Measurements from ENCODE around the gene DNAI7.

DNAI7 gene

DNA sequence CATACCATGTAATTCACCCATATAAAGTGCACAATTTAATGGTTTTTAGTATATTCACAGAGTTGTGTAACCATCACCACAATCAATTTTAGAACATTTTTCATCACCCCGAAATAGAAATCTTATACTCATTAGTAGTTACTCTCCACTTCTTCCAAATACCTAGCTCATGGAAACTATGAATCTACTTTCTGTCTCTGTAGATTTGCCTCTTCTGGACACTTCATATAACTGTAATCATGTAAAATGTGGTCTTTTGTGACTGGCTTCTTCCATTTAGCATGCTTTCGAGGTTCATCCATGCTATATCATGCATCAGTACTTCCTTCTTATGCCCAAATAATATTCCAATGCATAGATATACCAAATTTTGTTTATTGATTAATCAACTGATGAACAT, 10.8 kb downstream of the DNAI7 start:
- DNase-seq (ENCODE audit: low spot score): no peak

DNA sequence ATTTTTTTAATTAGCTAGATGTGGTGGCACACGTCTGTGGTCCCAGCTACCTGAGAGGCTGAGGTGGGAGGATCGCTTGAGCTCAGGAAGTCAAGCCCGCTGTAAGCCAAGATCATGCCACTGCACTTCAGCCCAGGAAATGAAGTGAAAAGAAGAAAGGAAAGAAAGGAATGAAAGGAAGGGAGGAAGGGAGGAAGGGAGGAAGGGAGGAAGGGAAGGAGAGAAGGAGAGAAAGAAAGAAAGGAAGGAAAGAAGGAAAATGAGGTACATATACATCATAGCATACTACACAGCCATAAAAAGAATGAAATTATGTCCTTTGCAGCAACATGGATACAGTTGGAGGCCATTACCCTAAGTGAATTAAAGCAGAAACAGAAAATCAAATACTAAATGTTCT, 12.2 kb downstream of the DNAI7 start:
- DNase-seq (ENCODE audit: low spot score): no peak

DNA sequence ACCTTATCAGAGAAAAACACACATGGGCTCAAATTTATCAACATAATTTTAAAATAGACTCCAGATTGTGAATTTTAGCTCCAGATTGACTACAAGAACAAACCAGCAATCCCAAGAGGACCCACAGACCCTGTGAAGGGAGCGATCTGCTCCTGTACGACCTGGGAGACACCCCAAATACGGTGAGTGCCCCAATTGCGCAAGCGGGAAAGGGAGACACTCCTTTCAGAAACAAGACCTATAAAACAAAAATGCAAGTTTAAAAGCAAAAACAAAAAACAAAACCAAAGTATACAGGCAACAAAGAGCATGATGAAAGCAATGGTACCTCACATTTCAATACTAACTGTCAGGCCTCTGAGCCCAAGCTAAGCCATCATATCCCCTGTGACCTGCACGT, 32.1 kb downstream of the DNAI7 start:
- DNase-seq (ENCODE audit: low spot score): no peak

GRCh38 chr12:25156061-25156460, 38.9 kb downstream of the DNAI7 start:
- no peak for DNase-seq (ENCODE audit: low spot score)

DNA sequence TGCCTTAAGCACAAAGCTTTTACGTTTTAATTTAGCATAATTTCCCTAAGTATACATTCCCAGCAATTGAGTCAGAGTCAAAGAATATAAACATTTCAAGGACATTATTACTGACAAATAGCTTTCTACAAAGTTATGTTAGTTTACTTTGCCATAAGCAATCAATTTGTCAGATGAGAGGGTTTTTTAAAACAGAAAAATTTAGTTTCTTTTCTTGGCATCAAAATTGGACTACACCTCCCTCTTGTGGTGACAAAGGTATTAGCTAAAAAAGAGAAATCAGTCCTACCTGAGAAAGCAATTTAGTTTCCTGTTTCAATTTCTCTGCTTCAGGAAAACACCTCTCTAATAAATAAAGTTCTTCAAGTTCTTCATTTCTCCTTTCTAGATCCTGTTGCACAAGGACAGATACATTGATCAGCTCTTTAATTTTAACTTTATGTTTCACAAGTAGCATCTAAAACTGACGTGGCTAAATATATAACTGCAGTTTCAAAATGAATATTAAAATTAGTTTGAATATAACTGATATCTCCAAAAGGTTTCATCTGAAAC, 39.9 kb downstream of the DNAI7 start:
- DNase-seq (ENCODE audit: low spot score): no peak

DNA sequence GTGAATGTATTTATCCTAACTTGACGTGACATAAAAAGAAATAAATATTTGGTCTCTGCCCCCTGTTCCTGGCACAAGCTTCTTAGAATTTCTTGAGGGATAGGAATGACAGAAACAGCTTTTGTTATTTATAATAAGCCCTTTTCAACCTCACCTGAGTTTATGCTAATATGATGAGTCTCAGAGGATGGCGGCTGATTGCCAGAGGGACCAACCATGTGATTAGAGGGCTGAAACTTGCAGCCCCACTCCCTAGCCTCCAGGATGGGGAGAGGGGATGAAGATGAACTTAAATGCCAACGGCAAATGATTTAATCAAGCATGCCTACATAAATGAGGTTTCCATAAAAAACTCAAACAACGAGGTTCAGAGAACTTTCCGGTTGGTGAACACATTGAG, 42.9 kb downstream of the DNAI7 start:
- DNase-seq (ENCODE audit: low spot score): no peak

DNA sequence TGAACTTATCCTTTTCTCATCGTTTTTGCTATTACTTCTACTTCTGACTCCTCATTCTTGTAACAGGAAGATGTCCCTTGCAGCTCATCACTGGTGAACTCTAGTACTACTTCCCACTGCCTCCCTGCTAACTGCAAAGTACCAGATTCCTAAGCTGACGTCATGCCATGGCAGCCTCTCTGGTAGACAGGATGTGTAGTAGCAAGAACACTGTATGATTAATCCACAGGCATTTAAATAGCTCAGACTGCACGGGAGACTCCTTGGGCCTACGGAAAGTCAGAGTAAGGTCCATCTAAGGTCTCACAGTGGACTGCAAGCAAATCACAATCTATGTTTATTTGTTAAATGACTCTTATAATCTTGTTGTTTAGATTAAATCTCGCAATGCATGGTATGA, 43.5 kb downstream of the DNAI7 start:
- DNase-seq (ENCODE audit: low spot score): peak; percentile 62

DNA sequence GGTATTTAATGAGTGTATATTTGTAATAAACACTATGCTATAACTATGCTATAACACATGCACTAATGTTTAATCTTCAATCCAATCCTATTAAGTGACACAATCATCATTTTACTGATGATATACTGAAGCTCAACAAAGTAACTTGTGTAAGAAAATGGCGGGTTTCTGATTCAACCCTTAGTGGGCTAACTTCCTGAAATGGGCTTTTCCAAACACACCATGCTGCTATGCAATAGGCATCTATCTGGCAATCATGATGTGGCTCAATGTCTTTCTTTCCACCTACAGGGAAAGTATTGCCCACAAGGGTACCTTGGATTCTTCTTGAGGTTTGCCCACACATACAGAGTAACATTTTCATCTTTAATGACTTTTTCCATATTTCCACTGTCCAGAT, 48.3 kb downstream of the DNAI7 start:
- DNase-seq (ENCODE audit: low spot score): no peak

GRCh38 chr12:25135531-25136154, 59.3 kb downstream of the DNAI7 start:
- DNase-seq (ENCODE audit: low spot score): no peak

GRCh38 chr12:25131270-25131669, 63.7 kb downstream of the DNAI7 start:
- no peak for DNase-seq (ENCODE audit: low spot score)

GRCh38 chr12:25130741-25131188, 64.2 kb downstream of the DNAI7 start:
- DNase-seq (ENCODE audit: low spot score): no peak

GRCh38 chr12:25126746-25127145, 68.2 kb downstream of the DNAI7 start:
- DNase-seq (ENCODE audit: low spot score): no peak

DNA sequence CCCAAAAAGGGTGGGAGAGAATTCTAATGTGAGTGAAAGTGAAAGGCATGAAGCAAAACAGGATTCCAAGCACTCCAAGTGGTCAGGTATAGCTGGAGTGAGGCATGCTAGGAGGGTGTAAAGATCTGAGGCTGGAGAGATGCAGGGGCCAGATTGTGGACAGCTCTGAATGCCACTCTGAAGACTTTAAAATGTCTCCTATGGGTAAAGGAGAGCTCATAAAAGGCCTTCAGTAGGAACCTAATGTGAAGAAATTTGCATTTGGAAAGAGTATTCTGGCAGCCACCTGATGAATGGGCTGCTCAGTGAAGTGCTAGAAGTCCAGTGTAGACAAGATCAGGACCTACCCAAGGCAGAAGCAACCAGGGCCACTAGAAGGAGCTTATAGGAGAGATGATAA, 68.9 kb downstream of the DNAI7 start:
- DNase-seq (ENCODE audit: low spot score): no peak

- no peak for DNase-seq (ENCODE audit: low spot score)
Measured at GRCh38 chr12:25124493-25124892, 70.5 kb downstream of the DNAI7 start.

DNA sequence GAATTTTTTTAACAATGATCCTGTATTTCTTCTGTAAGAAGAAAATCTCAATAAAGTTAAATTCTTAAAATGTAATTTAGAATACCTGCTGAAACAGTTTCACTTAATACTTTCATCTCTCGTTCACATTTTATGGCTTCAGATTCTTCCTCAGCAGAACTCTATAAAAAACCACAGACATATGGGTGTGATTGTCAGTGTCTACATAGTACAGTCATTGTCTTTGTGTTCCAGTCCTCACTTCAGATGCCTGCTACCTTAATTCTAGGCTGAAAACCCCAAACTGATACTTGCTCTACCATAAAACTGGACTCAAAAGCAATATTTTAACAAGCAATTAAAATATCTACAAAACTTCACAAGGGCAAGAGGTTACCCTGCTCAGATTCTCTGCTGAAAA, 71.8 kb downstream of the DNAI7 start:
- no peak for DNase-seq (ENCODE audit: low spot score)

DNA sequence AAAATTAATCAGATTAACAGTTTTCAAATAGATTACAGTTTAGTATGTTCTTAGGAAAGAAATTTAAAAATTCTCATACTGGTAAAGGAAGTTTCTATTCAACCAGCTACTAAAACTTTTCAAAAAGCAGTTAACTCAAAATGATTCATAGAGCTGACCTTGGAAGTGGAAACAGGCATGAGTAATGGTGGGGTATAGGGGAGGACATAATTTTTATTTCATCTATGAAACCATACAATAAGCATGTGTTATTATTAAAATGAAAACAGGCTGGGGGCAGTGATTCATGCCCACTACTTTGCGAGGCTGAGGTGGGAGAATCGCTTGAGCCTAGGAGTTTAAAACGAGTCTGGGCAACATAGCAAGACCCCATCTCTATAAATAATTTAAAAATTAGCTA, 73.0 kb downstream of the DNAI7 start:
- DNase-seq (ENCODE audit: low spot score): no peak

GRCh38 chr12:25121110-25121509, 73.8 kb downstream of the DNAI7 start:
- DNase-seq (ENCODE audit: low spot score): no peak

DNA sequence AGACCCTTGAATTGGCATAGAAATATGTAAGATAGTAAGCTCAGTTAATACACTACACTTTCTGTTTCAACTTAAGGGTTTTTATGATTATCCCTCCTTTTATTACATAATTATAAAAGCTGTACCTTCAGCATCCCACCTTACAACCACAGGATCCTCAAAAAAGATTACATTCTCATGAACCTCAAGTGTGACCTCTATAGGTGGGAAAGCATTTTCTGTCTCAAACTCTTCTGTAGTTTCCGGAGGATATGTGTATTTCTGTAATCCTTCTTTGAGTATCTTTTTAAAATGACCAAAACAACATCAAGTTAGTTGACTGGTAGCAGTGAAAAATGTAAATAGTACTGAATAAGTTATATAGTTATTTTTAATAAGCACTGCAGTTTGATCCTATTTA, 75.9 kb downstream of the DNAI7 start:
- no peak for DNase-seq (ENCODE audit: low spot score)

DNA sequence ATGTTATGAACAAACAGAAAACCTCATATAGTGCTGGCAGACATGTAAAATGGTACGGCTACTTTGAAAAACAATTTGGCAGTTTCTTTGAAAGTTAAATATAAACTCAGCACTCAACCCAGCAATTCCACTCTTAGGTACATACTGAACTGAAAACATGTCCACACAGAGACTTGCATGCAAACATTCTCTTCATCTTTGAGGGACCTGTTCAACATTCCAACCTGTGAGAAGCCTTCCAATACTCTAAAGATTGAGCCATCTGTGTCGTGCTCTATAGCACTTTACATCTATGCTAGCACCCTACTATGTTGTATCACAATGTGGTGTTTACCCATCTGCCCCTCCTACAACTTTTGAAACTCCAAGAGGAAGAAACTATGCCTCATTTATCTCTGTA, 79.3 kb downstream of the DNAI7 start:
- no peak for DNase-seq (ENCODE audit: low spot score)

DNA sequence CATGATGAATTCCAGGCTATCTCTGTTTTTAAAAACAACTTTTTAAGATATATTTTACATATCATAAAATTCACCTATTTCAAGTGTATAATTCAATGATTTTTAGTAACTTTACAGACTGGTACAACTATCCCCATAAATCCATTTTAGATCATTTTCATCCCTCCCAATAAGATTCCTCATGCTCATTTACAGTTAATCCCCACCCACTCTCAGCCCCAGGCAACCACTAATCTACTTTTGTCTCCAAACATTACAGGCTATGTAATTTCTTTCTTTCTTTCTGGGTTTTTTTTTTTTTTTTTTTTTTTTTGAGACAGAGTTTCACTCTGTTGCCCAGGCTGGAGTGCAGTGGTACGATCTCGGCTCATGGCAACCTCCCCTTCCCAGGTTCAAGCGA, 81.3 kb downstream of the DNAI7 start:
- no peak for DNase-seq (ENCODE audit: low spot score)

DNA sequence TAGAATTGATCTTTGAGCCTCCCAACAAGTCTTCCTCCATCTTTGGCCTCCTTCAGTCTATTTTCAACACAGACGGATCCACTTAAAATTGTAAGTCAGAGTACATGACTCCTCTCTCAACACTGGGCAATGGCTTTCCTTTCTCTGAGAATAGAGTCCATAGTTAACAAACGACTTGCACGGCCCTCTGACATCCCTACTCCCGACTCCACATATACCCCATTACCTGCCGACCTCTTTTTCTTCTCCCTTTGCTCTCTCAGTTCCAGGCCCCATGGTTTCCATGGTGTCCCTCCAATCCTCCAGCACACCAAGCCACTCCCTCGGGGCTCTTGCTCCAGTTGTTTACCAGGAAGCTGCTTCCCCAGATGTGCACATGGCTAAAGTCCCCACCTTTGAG, 84.7 kb downstream of the DNAI7 start:
- DNase-seq (ENCODE audit: low spot score): no peak

DNA sequence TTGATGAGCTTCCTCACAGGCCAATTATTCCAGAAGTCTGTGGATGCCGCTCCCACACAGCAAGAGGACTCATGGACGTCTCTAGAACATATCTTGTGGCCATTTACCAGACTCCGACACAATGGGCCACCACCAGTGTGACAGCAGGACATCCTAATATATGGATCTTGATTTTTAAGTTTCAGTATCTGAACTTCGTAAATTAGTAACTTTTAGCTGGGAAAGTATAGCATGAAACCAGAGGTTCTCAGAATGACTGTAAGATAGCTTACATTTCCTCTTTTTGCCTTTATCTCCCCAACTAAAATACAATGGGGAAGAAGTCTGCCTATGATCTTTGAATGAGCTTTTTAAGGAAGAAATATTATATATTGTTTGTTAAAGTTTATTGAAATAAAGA, 87.0 kb downstream of the DNAI7 start:
- DNase-seq (ENCODE audit: low spot score): no peak

GRCh38 chr12:25106818-25107217, 88.1 kb downstream of the DNAI7 start:
- DNase-seq (ENCODE audit: low spot score): no peak

GRCh38 chr12:25102402-25102801, 92.6 kb downstream of the DNAI7 start:
- DNase-seq (ENCODE audit: low spot score): no peak

- peak; percentile 12 for DNase-seq (ENCODE audit: low spot score)
Measured at GRCh38 chr12:25101092-25101445, 93.9 kb downstream of the DNAI7 start.

Data from Ammon's horn (tissue), 1 donor.